ENCODE results near the gene LRMDA. TPM values are rescaled to one million over a fixed set of nuclear protein-coding genes. Genes with fewer than 3 reads are reported as not detected.

LRMDA gene
- total and polyA plus RNA-seq, 4 experiments from 2014 or later = not detected

DNA sequence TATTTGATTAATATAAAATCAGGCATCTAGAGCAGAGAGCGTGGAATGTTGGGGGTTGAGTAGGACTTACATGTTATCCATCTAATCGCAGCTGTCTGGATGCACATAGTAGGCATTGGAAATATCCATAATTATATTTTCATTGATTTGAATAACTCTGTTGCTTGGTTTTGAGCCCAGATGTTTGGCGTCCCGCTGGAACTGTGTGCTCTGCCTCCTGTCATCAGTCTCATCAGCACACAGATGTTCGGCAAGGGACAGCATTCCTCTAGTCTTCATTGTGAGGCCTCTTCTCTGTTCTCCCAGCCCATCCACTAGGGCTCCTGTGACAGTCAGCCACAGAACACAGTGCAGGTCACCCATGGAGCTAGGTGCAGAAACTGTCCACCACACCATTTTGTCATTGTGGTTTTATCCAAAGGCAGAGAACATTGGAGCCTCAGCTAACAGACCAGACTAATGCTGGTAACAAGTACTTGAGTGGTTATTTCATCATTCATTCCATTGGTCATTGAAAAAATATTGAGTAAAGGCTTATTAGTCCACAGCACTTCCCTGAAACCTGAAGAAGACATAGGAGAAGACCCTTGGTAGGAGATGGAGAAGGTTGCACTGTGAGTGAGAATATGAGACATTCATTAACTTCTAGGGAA lies 927.4 kb downstream of the LRMDA start:
- Histone ChIP-seq H3K36me3 (ENCODE audit: insufficient read depth, low read length) (no peaks in the 10 kb centered on the region), H3K4me1 (ENCODE audit: insufficient read depth, low read length) (no peaks in the 10 kb centered on the region), H3K27me3 (ENCODE audit: insufficient read depth, low read length) (no peaks in the 10 kb centered on the region), H3K27ac (ENCODE audit: low read depth, low read length) (no peak overlapping the region), H3K4me3 (ENCODE audit: low read length in 2 of 2) (no peak overlapping the region), H3K9me3 (ENCODE audit: control insufficient read depth in 1 of 2, low read length in 2 of 2) (no peaks in the 10 kb centered on the region)
- ChIA-PET POLR2A (ENCODE audit: partially characterized antibody) (no interaction called here), CTCF (ENCODE audit: partially characterized antibody) (no interaction called here)
- no peak for DNase-seq
- intact Hi-C loops (cut with micrococcal nuclease) = no loop called here
- no peak overlapping the region for H3K27ac Mint-ChIP-seq
- peaks cover 0 to 19% (median 2%) of the 10 kb centered on the region in 8 donors for H3K9me3 Mint-ChIP-seq
- H3K36me3 Mint-ChIP-seq = no peaks in the 10 kb centered on the region
- no peaks in the 10 kb centered on the region for H3K4me1 Mint-ChIP-seq
- H3K4me3 Mint-ChIP-seq = no peak overlapping the region
- no peaks in the 10 kb centered on the region for H3K27me3 Mint-ChIP-seq

DNA sequence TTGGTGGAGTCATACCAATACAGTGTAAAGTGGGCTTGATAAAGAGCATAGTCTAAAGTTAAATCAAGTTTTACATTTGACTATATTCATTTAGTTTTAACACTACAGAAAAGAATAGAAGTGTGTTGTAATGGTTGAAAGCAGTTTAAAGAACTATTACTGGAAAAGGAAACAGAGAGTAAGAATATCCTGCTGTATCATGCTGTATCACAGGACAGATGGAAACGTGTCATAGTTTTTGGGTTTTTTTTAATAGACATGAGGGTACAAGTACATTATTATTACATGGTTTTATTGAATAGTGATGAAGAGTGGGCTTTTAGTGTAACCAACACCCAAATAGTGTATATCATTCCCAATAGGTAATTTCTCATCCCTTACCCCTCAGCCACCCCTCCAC lies 944.3 kb downstream of the LRMDA start:
- no peak overlapping the region for H3K4me3 Mint-ChIP-seq
- Histone ChIP-seq H3K27ac (ENCODE audit: low read depth, low read length) (no peak overlapping the region), H3K4me1 (ENCODE audit: insufficient read depth, low read length) (no peaks in the 10 kb centered on the region), H3K36me3 (ENCODE audit: insufficient read depth, low read length) (no peaks in the 10 kb centered on the region), H3K27me3 (ENCODE audit: insufficient read depth, low read length) (no peaks in the 10 kb centered on the region), H3K4me3 (ENCODE audit: low read length in 2 of 2) (no peak overlapping the region), H3K9me3 (ENCODE audit: control insufficient read depth in 1 of 2, low read length in 2 of 2) (no peaks in the 10 kb centered on the region)
- DNase-seq = no peak
- intact Hi-C loops (cut with micrococcal nuclease) = no loop called here
- no peaks in the 10 kb centered on the region for H3K36me3 Mint-ChIP-seq
- H3K4me1 Mint-ChIP-seq = no peaks in the 10 kb centered on the region
- H3K9me3 Mint-ChIP-seq = peaks cover 0 to 14% (median 2%) of the 10 kb centered on the region in 8 donors
- CTCF ChIA-PET (ENCODE audit: partially characterized antibody) = no interaction called here
- no peaks in the 10 kb centered on the region for H3K27me3 Mint-ChIP-seq
- POLR2A ChIA-PET (ENCODE audit: partially characterized antibody) = no interaction called here
- no peak overlapping the region for H3K27ac Mint-ChIP-seq

DNA sequence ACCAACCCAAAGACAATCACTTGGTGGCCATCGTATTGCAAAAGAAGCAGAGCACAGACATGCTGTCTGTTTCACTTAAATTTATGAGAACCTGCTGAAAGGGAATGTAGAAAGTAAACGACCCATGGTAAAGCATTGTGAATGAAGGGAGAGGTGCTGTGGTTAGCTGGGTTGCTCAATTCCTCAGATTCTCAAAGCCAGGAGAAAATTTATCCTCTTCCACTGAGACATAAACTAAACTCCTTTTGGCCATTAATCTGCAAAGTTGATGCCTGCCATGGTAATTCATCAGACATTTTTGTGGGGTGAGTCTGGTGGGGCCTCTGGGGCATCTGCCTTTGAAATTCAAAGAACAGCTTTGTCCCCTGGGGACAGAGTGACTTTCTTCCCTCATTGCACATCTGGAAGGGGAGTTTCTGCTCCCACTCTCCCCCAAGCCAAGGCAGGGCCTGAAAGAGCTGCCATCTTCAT lies 951.0 kb downstream of the LRMDA start:
- intact Hi-C loops (cut with micrococcal nuclease) = no loop called here
- ChIA-PET CTCF (ENCODE audit: partially characterized antibody) (no interaction called here), POLR2A (ENCODE audit: partially characterized antibody) (no interaction called here)
- no peaks in the 10 kb centered on the region for H3K36me3 ChIP-seq (ENCODE audit: insufficient read depth, low read length)
- Mint-ChIP-seq H3K27ac (no peak overlapping the region), H3K36me3 (no peaks in the 10 kb centered on the region), H3K9me3 (peaks cover 0 to 22% (median 5%) of the 10 kb centered on the region in 8 donors), H3K27me3 (no peaks in the 10 kb centered on the region), H3K4me3 (no peak overlapping the region), H3K4me1 (no peaks in the 10 kb centered on the region)
- no peak for DNase-seq
- H3K4me1 ChIP-seq (ENCODE audit: insufficient read depth, low read length) = no peaks in the 10 kb centered on the region
- H3K9me3 ChIP-seq (ENCODE audit: control insufficient read depth in 1 of 2, low read length in 2 of 2) = peaks cover 0 to 4% of the 10 kb centered on the region in 2 donors
- H3K27me3 ChIP-seq (ENCODE audit: insufficient read depth, low read length) = no peaks in the 10 kb centered on the region
- no peak overlapping the region for H3K4me3 ChIP-seq (ENCODE audit: low read length in 2 of 2)
- H3K27ac ChIP-seq (ENCODE audit: low read depth, low read length) = no peak overlapping the region

DNA sequence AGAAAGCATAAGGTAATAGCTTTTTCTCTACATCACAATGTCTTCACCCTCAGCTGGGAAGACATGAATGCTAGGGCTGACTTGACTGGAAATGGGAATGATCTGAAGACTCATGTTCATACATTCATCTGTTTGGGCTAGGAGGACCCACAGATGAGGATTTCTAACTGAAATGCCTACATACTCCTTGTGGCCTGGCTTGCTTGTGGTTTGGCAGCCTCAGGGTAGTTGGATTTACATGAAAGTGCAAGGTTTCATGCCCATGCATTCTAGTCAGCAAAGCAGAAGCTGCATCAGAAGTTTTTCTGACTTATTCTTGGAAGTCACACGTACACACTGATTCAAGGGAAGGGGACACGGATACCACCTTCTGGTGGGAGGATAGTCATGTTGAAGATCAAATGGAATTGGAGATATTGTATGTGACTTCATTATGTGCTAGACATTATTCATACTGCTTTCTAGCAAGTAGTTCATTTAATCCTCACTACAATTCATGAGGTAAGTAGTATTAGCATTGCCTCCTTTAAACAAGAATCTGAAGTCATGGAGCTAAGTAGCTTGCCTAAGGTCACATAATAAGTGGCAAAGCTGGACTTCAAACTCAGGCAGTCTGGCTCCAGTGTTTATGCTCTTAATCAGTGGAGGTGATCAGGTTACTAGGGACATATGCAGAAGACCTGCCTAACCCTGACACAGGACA lies 957.0 kb downstream of the LRMDA start:
- no peak overlapping the region for H3K27ac ChIP-seq (ENCODE audit: low read depth, low read length)
- POLR2A ChIA-PET (ENCODE audit: partially characterized antibody) = no interaction called here
- CTCF ChIA-PET (ENCODE audit: partially characterized antibody) = no interaction called here
- H3K9me3 ChIP-seq (ENCODE audit: control insufficient read depth in 1 of 2, low read length in 2 of 2) = peaks cover 0 to 4% of the 10 kb centered on the region in 2 donors
- H3K27ac Mint-ChIP-seq = no peak overlapping the region
- no peaks in the 10 kb centered on the region for H3K4me1 ChIP-seq (ENCODE audit: insufficient read depth, low read length)
- no peak overlapping the region for H3K4me3 ChIP-seq (ENCODE audit: low read length in 2 of 2)
- H3K4me1 Mint-ChIP-seq = no peaks in the 10 kb centered on the region
- no peaks in the 10 kb centered on the region for H3K27me3 Mint-ChIP-seq
- H3K36me3 Mint-ChIP-seq = no peaks in the 10 kb centered on the region
- peaks cover 0 to 8% (median 4%) of the 10 kb centered on the region in 8 donors for H3K9me3 Mint-ChIP-seq
- H3K4me3 Mint-ChIP-seq = no peak overlapping the region
- H3K36me3 ChIP-seq (ENCODE audit: insufficient read depth, low read length) = no peaks in the 10 kb centered on the region
- no peak for DNase-seq
- no peaks in the 10 kb centered on the region for H3K27me3 ChIP-seq (ENCODE audit: insufficient read depth, low read length)
- intact Hi-C loops (cut with micrococcal nuclease) = no loop called here

DNA sequence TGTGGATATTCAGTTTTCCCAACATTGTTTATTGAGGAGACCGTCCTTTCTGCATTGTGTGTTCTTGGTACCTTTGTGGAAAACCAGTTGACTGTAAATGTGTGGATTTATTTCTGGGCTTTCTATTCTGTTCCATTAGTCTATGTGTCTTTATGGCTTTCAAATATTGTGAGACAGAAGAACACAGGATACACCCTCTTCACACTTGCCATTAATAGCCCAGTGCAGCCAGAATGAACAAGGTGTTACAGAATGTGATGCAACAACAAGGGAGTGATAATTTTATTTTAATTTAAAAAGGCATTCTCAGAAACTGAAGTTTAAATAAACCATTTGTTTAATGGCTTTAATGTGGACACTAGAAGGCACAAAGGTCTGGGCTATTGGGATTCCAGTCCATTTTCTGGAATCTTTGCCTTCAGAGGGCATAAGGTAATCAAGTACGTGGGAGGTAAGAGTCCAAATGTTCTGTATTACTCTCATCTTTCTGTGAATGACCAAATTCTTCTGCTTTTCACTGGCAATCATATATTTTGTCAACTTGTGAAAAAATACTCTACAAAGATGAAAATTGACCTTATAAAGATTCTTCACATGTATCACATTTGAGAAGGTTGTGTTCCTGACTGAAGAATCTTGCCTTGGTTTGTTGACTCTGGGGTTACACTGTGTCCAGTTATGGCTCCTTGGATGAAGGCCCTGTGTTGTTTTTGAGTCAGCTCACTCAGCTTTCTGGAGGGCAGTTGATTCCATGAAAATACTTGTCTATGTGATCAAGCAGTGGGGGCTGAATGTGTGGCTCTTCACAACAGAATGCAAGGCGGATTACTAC lies 962.7 kb downstream of the LRMDA start:
- Histone ChIP-seq H3K9me3 (ENCODE audit: control insufficient read depth in 1 of 2, low read length in 2 of 2) (no peaks in the 10 kb centered on the region), H3K4me3 (ENCODE audit: low read length in 2 of 2) (no peak overlapping the region), H3K27me3 (ENCODE audit: insufficient read depth, low read length) (no peaks in the 10 kb centered on the region), H3K36me3 (ENCODE audit: insufficient read depth, low read length) (no peaks in the 10 kb centered on the region), H3K4me1 (ENCODE audit: insufficient read depth, low read length) (no peaks in the 10 kb centered on the region), H3K27ac (ENCODE audit: low read depth, low read length) (no peak overlapping the region)
- H3K4me1 Mint-ChIP-seq = no peaks in the 10 kb centered on the region
- H3K4me3 Mint-ChIP-seq = no peak overlapping the region
- no peak overlapping the region for H3K27ac Mint-ChIP-seq
- intact Hi-C loops (cut with micrococcal nuclease) = no loop called here
- no peak for DNase-seq
- ChIA-PET CTCF (ENCODE audit: partially characterized antibody) (no interaction called here), POLR2A (ENCODE audit: partially characterized antibody) (no interaction called here)
- H3K27me3 Mint-ChIP-seq = no peaks in the 10 kb centered on the region
- H3K36me3 Mint-ChIP-seq = no peaks in the 10 kb centered on the region
- peaks cover 0 to 12% (median 2%) of the 10 kb centered on the region in 8 donors for H3K9me3 Mint-ChIP-seq

DNA sequence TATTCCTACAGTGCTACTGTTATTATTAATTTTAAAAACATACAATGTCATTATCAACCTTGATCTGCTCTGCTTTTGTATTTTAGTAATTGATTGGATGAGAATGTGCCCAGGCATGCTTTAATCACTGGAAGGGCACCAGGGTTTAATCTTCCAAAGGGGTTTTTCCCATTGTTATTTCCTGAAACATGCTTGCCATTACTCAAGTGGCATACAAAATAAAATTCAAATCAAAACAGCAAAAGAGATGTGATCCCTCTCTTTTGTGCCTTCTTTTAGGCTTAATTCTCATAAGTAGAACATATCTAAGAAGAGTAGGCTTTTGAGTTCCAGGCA lies 963.3 kb downstream of the LRMDA start:
- intact Hi-C loops (cut with micrococcal nuclease) = no loop called here
- POLR2A ChIA-PET (ENCODE audit: partially characterized antibody) = no interaction called here
- H3K36me3 ChIP-seq (ENCODE audit: insufficient read depth, low read length) = no peaks in the 10 kb centered on the region

DNA sequence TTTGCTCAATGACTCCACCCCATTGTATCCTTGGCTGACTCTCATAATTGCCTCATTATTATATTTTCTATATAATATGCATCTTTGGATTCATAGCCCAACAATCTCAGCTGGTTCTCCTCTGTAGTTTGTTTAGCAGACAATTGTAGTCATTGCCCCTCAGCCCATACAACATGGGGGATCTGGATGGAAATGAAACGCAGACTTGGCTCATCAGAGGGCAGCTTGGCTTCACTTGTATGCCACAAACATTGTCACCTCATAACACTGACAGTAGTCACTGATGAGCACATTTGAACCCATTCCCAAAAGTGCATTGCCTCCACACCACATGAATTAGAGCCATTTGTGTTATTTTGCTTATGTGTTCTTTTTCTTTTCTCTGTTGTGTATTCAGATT lies 963.8 kb downstream of the LRMDA start:
- H3K36me3 ChIP-seq (ENCODE audit: insufficient read depth, low read length) = no peaks in the 10 kb centered on the region
- H3K4me1 ChIP-seq (ENCODE audit: insufficient read depth, low read length) = no peaks in the 10 kb centered on the region
- Mint-ChIP-seq H3K4me3 (no peak overlapping the region), H3K9me3 (peaks cover 0 to 10% (median 2%) of the 10 kb centered on the region in 8 donors), H3K4me1 (no peaks in the 10 kb centered on the region), H3K36me3 (no peaks in the 10 kb centered on the region), H3K27me3 (no peaks in the 10 kb centered on the region), H3K27ac (no peak overlapping the region)
- DNase-seq = no peak
- ChIA-PET POLR2A (ENCODE audit: partially characterized antibody) (no interaction called here), CTCF (ENCODE audit: partially characterized antibody) (no interaction called here)
- H3K9me3 ChIP-seq (ENCODE audit: control insufficient read depth in 1 of 2, low read length in 2 of 2) = no peaks in the 10 kb centered on the region
- no peak overlapping the region for H3K27ac ChIP-seq (ENCODE audit: low read depth, low read length)
- intact Hi-C loops (cut with micrococcal nuclease) = no loop called here
- H3K4me3 ChIP-seq (ENCODE audit: low read length in 2 of 2) = no peak overlapping the region
- H3K27me3 ChIP-seq (ENCODE audit: insufficient read depth, low read length) = no peaks in the 10 kb centered on the region

More for the DNA sequence above, 963.3 kb downstream of the LRMDA start:
- no peaks in the 10 kb centered on the region for H3K36me3 Mint-ChIP-seq
- Histone ChIP-seq H3K4me1 (ENCODE audit: insufficient read depth, low read length) (no peaks in the 10 kb centered on the region), H3K27ac (ENCODE audit: low read depth, low read length) (no peak overlapping the region), H3K4me3 (ENCODE audit: low read length in 2 of 2) (no peak overlapping the region), H3K27me3 (ENCODE audit: insufficient read depth, low read length) (no peaks in the 10 kb centered on the region), H3K9me3 (ENCODE audit: control insufficient read depth in 1 of 2, low read length in 2 of 2) (no peaks in the 10 kb centered on the region)
- H3K27me3 Mint-ChIP-seq = no peaks in the 10 kb centered on the region
- no peaks in the 10 kb centered on the region for H3K4me1 Mint-ChIP-seq
- CTCF ChIA-PET (ENCODE audit: partially characterized antibody) = no interaction called here
- H3K4me3 Mint-ChIP-seq = no peak overlapping the region
- DNase-seq = no peak
- H3K27ac Mint-ChIP-seq = no peak overlapping the region
- peaks cover 0 to 12% (median 2%) of the 10 kb centered on the region in 8 donors for H3K9me3 Mint-ChIP-seq
